Stimulated activated CD4-positive, alpha-beta T cell treated with anti-CD3 and anti-CD28 coated beads, TNF-alpha, amount 100 ng/mL, for 4 hours (primary cell): ENCODE results near the gene CXCL14.

Source experiments
- DNase-seq, 3 experiments: peaks; one replicate each; pipeline ENCODE4 v3.0.0-alpha.2; 2020; ENCODE audit warnings: low read depth in 3 of 3

The CXCL14 gene

DNA sequence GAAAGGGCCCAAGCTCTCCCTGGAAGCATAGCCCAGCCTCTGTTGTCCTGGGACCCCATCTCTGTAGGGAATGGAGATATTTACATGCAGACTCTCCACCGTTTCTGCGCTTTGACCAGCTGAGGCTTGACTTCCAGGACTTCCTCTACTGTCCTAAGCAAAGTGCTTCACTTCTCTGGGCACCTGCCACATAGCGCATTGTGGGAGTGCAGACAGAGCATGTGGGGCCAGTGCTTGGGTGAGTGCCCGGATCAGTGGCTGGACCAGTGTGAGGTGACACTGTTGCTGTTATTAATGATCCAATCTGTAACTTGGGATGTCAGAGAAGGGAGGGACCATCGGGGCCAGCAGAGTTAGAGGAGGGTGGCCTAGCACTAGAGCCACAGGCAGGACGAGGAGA lies 10.5 kb downstream of the CXCL14 start:
- DNase-seq, result no peak

GRCh38 chr5:135567661-135568060 lies 11.1 kb downstream of the CXCL14 start:
- no peak for DNase-seq

GRCh38 chr5:135566422-135567400 lies 12.1 kb downstream of the CXCL14 start:
- DNase-seq, result no peak

GRCh38 chr5:135565725-135566421 lies 12.9 kb downstream of the CXCL14 start:
- peak; percentile 38 to 64 (median 39) for DNase-seq

- no peak for DNase-seq
Measured at GRCh38 chr5:135565266-135565665, 13.5 kb downstream of the CXCL14 start.

DNA sequence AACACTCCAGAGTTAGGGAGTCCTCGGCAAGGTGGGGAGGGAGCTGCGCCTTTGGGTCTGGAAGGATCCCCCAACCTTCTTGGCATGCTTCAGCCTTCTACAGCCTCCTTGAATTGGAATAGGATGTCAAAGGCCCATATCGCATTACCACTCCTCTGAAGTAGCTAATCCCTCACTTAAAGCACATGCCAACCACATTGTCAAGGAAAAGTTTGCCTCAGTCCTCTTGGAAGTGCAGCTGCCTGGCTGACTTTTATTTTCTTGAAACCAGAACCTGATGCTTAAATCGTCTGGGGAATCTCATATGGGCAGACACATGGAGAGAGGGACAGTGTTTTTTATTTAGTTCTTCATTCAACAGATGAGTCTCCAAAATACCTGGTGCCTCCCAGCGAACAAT lies 14.5 kb downstream of the CXCL14 start:
- no peak for DNase-seq

- DNase-seq, result no peak
Measured at GRCh38 chr5:135561266-135561665, 17.5 kb downstream of the CXCL14 start.

DNA sequence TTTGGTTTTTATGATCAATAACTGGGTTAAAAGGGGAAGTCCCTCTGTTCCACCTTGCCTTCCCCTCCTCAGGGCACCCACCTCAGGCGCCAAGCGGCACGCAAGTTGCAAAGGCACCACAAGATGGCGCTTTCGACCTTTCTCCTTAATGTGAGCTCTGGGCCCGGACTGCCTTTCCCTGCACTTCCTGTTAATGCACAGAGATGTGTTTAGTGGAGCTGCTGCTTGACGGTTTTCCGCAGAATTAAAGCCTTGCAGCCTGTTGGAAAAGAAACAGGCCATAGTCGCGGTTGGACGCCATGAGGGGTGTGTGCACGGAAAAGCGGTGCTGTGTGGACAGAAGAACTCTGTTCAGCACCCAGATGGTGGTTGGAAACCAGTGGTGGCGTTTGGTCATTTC lies 17.9 kb downstream of the CXCL14 start:
- DNase-seq, result peak; percentile 10 to 29 (median 19)

DNA sequence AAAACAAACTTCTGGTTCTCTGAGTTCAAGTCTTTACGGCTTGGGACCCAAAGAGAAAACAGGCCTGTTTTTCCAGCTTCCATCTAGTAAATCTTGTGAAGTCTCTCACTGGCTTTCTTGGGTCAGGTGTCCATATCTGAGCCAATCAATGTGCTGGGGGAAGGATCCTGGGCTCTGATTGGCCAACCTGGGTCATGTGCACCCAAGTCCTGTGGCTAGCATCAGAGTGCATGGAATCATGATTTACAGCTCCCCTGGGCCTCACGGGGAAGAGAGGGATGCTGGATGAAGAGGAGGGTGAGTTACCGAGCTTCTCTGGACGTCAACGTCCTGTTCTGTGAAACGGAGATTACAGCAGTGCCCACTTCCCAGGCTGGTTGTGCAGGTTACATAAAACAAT lies 19.4 kb downstream of the CXCL14 start:
- no peak for DNase-seq

- no peak for DNase-seq
Measured at GRCh38 chr5:135557076-135557838, 21.5 kb downstream of the CXCL14 start.

DNA sequence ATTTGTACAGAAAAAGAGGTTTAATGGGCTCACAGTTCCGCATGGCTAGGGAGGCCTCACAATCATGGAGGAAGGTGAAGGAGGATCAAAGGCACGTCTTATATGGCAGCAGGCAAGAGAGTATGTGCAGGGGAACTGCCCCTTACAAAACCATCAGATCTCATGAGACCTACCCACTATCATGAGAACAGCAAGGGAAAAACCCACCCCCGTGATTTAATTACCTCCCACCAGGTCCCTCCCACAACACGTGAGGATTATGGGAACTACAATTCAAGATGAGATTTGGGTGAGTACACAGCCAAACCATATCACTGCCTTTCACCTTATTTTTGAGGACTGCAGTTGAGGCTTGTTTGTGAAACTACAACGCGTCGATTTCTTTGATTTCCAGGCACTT lies 22.2 kb downstream of the CXCL14 start:
- no peak for DNase-seq

- no peak for DNase-seq
Measured at GRCh38 chr5:135555530-135555929, 23.3 kb downstream of the CXCL14 start.

GRCh38 chr5:135553688-135554462 lies 24.9 kb downstream of the CXCL14 start:
- no peak for DNase-seq

- peak in 2 of 3 experiments; percentile 8 to 10 for DNase-seq
Measured at GRCh38 chr5:135551593-135552447, 27.0 kb downstream of the CXCL14 start.

- no peak for DNase-seq
Measured at GRCh38 chr5:135549413-135549812, 29.4 kb downstream of the CXCL14 start.

- DNase-seq, result no peak
Measured at GRCh38 chr5:135547590-135548254, 31.1 kb downstream of the CXCL14 start.

DNA sequence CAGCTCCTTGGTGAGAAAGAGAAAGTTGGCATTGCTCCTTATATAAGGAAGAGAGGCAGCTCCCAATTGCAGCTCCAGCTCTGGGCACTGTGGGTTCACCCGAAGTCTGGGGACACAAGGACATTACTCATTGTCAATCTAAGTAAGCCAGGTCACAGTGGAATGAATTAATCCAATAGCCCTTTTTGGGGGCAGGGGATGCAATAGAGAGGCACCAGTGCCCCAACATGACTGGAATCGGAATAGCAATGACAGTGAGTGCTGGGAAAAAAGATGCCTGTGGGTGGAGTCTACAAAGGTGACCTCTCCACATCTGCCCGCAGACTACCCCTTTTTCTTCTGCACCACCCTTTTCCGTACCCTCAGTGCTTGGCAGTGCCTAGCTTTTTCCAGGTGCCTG lies 31.9 kb downstream of the CXCL14 start:
- DNase-seq, result no peak

DNA sequence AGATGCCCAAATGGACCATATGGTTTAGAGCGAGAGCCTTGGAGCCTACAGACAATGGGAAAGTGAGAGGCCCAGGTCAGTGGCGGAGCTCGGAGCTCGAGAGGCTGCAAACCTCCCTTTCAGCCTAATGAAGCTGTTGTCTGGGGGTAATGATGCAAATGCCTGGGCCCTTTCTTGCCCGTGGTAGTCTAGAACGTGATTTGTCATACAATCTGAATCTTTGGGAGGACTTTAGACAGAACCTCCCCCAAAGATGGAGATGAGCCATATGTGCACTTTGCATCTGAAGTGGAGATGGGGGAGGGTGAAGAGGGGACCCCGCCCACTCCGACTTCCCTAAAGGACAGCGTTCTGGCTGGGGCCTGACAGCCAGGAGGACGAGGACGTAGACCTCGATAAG lies 32.7 kb downstream of the CXCL14 start:
- DNase-seq, result no peak

DNA sequence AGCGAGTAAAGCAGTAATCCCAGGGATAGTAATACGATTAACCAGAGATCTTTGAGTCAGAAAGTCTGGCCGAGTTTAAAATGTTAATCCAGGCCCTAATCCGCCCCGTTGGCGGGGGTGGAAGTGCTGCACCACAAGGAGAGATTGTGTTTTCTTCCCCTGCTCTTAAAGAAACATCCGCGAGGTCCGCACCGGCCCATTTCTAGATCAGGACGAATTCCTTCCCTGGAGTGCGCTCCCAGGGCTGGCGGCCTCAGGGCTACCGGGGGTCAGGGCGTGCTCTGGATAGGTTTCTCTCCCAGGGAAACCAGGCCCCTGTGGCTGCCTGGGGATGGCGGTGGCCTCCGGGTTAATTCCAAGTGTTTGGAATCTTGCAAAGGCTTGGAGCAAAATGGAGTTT lies 33.7 kb downstream of the CXCL14 start:
- DNase-seq, result no peak
